B cell (primary cell): ENCODE measurements around the gene ENTREP3. TPM values are rescaled to one million over a fixed set of nuclear protein-coding genes. Genes with fewer than 3 reads are reported as not detected.

Source experiments
- ATAC-seq: fragments of 200-7000 bp; cut with Tn5 transposase; one replicate; pipeline ENCODE4 v1.10.0; 2021; ENCODE audit warnings: low read depth, mild to moderate bottlenecking, moderate number of reproducible peaks, moderate library complexity
- CTCF ChIA-PET: fragments of 350-600 bp; sonication (Branson Sonifier 250); formaldehyde crosslinking; loops from one replicate; lab custom pipeline; 2021; ENCODE audit warnings: antibody characterized with exemption, inconsistent platforms; lab: Charles Lee
- POLR2A ChIA-PET: fragments of 350-600 bp; sonication (Branson Sonifier 250); formaldehyde crosslinking; loops from one replicate; lab custom pipeline; 2021; ENCODE audit warnings: antibody characterized with exemption; lab: Charles Lee
- DNase-seq: peaks from one replicate; pipeline ENCODE4 v3.0.0; 2013
- H2AFZ ChIP-seq: 2 replicates; pipeline ENCODE4 v1.6.1; 2012; ENCODE audit warnings: mild to moderate bottlenecking, low read depth, low read length; ENCODE audit not compliant: insufficient read depth, poor library complexity, severe bottlenecking
- H3K27ac ChIP-seq, 2 donors: 1 replicate in 1 of 2; 2 replicates in 1 of 2; pipeline ENCODE4 v1.5.1; 2012 to 2013; ENCODE audit warnings: low read length in 2 of 2, mild to moderate bottlenecking in 2 of 2, moderate library complexity in 1 of 2
- H3K27me3 ChIP-seq, 4 experiments: fragments of 200-600 bp in 1 of 4; sonication (generic) in 1 of 4; replicated peaks in 1 of 4; 1 replicate in 2 of 4; 2 replicates in 2 of 4; pipeline versions ENCODE4 v1.6.1 to v1.7.0; 2013 to 2016; ENCODE audit warnings: low read length in 3 of 4, mild to moderate bottlenecking in 2 of 4, mixed read lengths in 1 of 4, moderate library complexity in 1 of 4; ENCODE audit not compliant: insufficient read depth in 4 of 4, control insufficient read depth in 3 of 4; ENCODE audit errors: control extremely low read depth in 1 of 4
- H3K36me3 ChIP-seq, 2 experiments: replicated peaks in 1 of 2; 1 replicate in 1 of 2; 2 replicates in 1 of 2; pipeline versions ENCODE4 v1.6.1 to v1.7.1; 2013; ENCODE audit warnings: low read length in 1 of 2; ENCODE audit not compliant: insufficient read depth in 2 of 2, control insufficient read depth in 1 of 2; ENCODE audit errors: control extremely low read depth in 1 of 2, extremely low read depth in 1 of 2
- H3K4me1 ChIP-seq, 2 donors: fragments of 200-600 bp in 1 of 2; sonication (generic) in 1 of 2; 1 replicate in 1 of 2; 2 replicates in 1 of 2; pipeline versions ENCODE4 v1.5.1 to v1.6.1; 2013 to 2017; ENCODE audit warnings: low read length in 2 of 2; ENCODE audit not compliant: control insufficient read depth in 2 of 2, insufficient read depth in 2 of 2
- H3K4me2 ChIP-seq: replicated peaks from 2 replicates; pipeline ENCODE3; 2012; ENCODE audit warnings: mild to moderate bottlenecking, low read depth, low read length; ENCODE audit not compliant: poor library complexity, severe bottlenecking
- H3K4me3 ChIP-seq, 5 experiments: fragments of 200-600 bp in 1 of 5; sonication (generic) in 1 of 5; 1 replicate in 3 of 5; 2 replicates in 2 of 5; pipeline versions ENCODE4 v1.5.1 to v1.7.0; 2011 to 2016; ENCODE audit warnings: low read length in 4 of 5, mild to moderate bottlenecking in 4 of 5, low read depth in 2 of 5, control low read depth in 1 of 5, moderate library complexity in 1 of 5; ENCODE audit not compliant: insufficient read depth in 1 of 5; ENCODE audit errors: control extremely low read depth in 1 of 5, extremely low read depth in 1 of 5
- H3K79me2 ChIP-seq: fragments of 200-600 bp; sonication (generic); one replicate; pipeline ENCODE4 v1.6.0; 2016; ENCODE audit warnings: low read length; ENCODE audit not compliant: control insufficient read depth, insufficient read depth
- H3K9ac ChIP-seq: fragments of 200-600 bp; sonication (generic); 2 replicates; pipeline ENCODE4 v1.6.1; 2017; ENCODE audit warnings: mild to moderate bottlenecking, low read length, moderate library complexity
- H3K9me3 ChIP-seq, 3 donors: one replicate each; pipeline versions ENCODE4 v1.6.1 to v1.7.1; 2013; ENCODE audit warnings: low read length in 2 of 3; ENCODE audit not compliant: control insufficient read depth in 2 of 3, insufficient read depth in 1 of 3; ENCODE audit errors: control extremely low read depth in 1 of 3
- H4K20me1 ChIP-seq: 2 replicates; pipeline ENCODE4 v1.6.0; 2012; ENCODE audit warnings: mild to moderate bottlenecking, low read length; ENCODE audit not compliant: insufficient read depth, control insufficient read depth, poor library complexity, severe bottlenecking
- H3K27ac Mint-ChIP-seq: one replicate; pipeline ENCODE4 v1.8.0; 2021; ENCODE audit warnings: mixed read lengths
- H3K27me3 Mint-ChIP-seq: one replicate; pipeline ENCODE4 v1.8.0; 2021; ENCODE audit warnings: mixed read lengths
- H3K4me1 Mint-ChIP-seq: one replicate; pipeline ENCODE4 v1.8.0; 2021; ENCODE audit warnings: mixed read lengths
- H3K4me3 Mint-ChIP-seq: one replicate; pipeline ENCODE4 v1.8.0; 2021; ENCODE audit warnings: mixed read lengths
- H3K9me3 Mint-ChIP-seq: one replicate; pipeline ENCODE4 v1.8.0; 2022; ENCODE audit warnings: mixed read lengths; ENCODE audit not compliant: insufficient read depth
- EZH2 ChIP-seq: IDR thresholded peaks from 2 replicates; pipeline ENCODE4 v1.6.1; 2012; ENCODE audit warnings: borderline replicate concordance, low read depth, mild to moderate bottlenecking, moderate library complexity, low read length; ENCODE audit not compliant: insufficient read depth, poor library complexity, severe bottlenecking
- WGBS: methylation state at CpG from one replicate; pipeline ENCODE4 v1.1.5; 2013; ENCODE audit warnings: missing lambda C conversion rate; ENCODE audit not compliant: insufficient coverage; 5-methylcytosine and 5-hydroxymethylcytosine counted together
- intact Hi-C: fragments of 100-400 bp; cut with micrococcal nuclease; formaldehyde crosslinking; loops from one replicate; pipeline ENCODE4 v1.10.0; 2022
- polyA plus RNA-seq: library from polyadenylated mRNA; depleted of rRNA; stranded (reverse); fragments of >200 nt; gene quantifications from 2 replicates; pipeline ENCODE4 v1.2.3, GENCODE V29; 2012
- total RNA-seq, 2 donors: library from RNA; stranded (reverse); fragments of 120-200 nt in 1 of 2; gene quantifications; 1 replicate in 1 of 2; 2 replicates in 1 of 2; pipeline versions ENCODE4 v1.2.3 to v1.2.4, GENCODE V29; 2013 to 2022
- TF ChIP-seq, protein P1 (sequence below): fragments of 200-600 bp; IDR thresholded peaks from one replicate; pipeline ENCODE4 v1.8.0; 2022; ENCODE audit warnings: antibody characterized with exemption, mild to moderate bottlenecking

The ENTREP3 gene
- total and polyA plus RNA-seq, 2 donors (not counting 1 experiment from before 2014, with no cell fraction given), result 7.6 to 15.2 TPM

DNA sequence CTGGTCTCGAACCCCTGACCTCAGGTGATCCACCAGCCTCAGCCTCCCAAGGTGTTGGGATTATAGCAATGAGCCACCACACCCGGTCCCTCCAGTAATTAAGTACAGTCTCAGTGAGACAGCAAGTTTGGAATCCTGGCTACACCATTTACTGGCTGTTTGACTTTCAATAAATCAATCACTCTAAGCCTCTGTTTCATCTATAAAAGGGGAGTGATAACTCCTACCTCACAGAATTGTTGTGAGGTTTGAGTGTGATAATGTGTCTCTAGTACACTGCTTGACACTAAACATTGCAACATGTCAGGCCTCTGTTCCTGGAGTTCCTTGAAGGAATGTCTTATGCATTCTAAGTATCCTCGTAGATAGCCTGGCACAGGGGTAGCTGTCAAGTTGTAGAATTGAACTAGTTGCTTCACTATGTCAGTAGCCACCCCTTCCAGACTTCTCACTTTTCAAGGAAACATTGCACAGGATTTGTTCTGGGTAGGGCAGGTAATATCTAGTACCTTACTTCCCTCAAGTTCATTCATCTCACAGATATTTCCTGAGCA, 12.4 kb downstream of the ENTREP3 start:
- H3K27ac Mint-ChIP-seq, result peak overlapping the region; percentile 96
- H3K27me3 Mint-ChIP-seq, result peaks cover 4% of the 10 kb centered on the region
- ChIA-PET POLR2A (interaction anchor here (1.3 kb wide), 1 partner anchor 34 kb away, joined by 3 read pairs; the partner anchor contains the start of gene MTX1), CTCF (interaction anchor here (0.6 to 1.5 kb wide), 6 partner anchors 19 to 381 kb away, joined by 3 to 5 read pairs (median 3); partner anchors contain the start of genes MTX1 and SCAMP3)
- 100% methylated on average over 1 of the region's 3 CpGs for WGBS
- peaks cover 33% of the 10 kb centered on the region for H3K4me1 Mint-ChIP-seq
- no peak for ATAC-seq
- no peak overlapping the region for H3K9ac ChIP-seq
- peaks cover 0 to 4% (median 2%) of the 10 kb centered on the region in 3 donors for H3K9me3 ChIP-seq
- peak overlapping the region; percentile 78 for H2AFZ ChIP-seq
- peaks cover 0 to 2% of the 10 kb centered on the region in 2 experiments for H3K36me3 ChIP-seq
- H3K79me2 ChIP-seq, result peaks cover 9% of the 10 kb centered on the region
- H3K4me1 ChIP-seq, result peaks cover 27 to 36% of the 10 kb centered on the region in 2 donors
- no peak for TF ChIP-seq EZH2
- TF ChIP-seq, protein P1, sequence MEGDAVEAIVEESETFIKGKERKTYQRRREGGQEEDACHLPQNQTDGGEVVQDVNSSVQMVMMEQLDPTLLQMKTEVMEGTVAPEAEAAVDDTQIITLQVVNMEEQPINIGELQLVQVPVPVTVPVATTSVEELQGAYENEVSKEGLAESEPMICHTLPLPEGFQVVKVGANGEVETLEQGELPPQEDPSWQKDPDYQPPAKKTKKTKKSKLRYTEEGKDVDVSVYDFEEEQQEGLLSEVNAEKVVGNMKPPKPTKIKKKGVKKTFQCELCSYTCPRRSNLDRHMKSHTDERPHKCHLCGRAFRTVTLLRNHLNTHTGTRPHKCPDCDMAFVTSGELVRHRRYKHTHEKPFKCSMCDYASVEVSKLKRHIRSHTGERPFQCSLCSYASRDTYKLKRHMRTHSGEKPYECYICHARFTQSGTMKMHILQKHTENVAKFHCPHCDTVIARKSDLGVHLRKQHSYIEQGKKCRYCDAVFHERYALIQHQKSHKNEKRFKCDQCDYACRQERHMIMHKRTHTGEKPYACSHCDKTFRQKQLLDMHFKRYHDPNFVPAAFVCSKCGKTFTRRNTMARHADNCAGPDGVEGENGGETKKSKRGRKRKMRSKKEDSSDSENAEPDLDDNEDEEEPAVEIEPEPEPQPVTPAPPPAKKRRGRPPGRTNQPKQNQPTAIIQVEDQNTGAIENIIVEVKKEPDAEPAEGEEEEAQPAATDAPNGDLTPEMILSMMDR, result no peak
- H3K27ac ChIP-seq, result no peak overlapping the region
- peak overlapping the region; percentile 82 for H3K4me3 Mint-ChIP-seq
- H4K20me1 ChIP-seq, result no peaks in the 10 kb centered on the region
- H3K4me2 ChIP-seq, result peak overlapping the region; percentile 87
- no peaks in the 10 kb centered on the region for H3K9me3 Mint-ChIP-seq
- intact Hi-C loops, result loop anchor here (5.0 kb wide), 2 partner anchors 34 to 71 kb away; partner anchors contain the start of genes HCN3, KRTCAP2 and TRIM46
- H3K4me3 ChIP-seq, result no peak overlapping the region
- DNase-seq, result no peak
- no peaks in the 10 kb centered on the region for H3K27me3 ChIP-seq

DNA sequence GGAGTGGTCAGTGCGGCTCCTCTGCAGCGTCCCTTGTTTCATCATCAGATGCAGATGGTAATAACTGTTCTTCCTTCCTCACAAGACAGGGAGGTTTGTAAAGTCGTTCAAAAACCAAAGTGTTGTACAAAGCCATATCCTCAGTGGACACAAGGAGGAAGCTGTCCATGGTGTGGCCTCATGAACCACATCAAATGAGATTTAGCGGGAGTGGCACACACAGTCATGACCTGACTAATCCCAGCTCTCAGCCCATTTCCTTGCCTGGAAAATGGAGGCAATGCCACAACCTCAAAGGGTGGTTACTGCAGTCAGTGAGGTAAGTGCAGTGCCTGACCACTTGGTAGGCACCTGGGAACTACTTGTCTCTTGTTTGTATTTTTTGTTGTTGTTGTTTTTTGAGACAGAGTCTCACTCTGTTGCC, 13.4 kb downstream of the ENTREP3 start:
- no peak for DNase-seq
- peak overlapping the region; percentile 27 for H3K4me3 Mint-ChIP-seq
- no peak overlapping the region for H3K27ac ChIP-seq
- peak overlapping the region; percentile 22 for H3K27ac Mint-ChIP-seq
- H3K4me3 ChIP-seq, result no peak overlapping the region
- no peaks in the 10 kb centered on the region for H3K9me3 Mint-ChIP-seq
- H3K9me3 ChIP-seq, result peaks cover 0 to 4% (median 2%) of the 10 kb centered on the region in 3 donors
- H2AFZ ChIP-seq, result no peak overlapping the region
- peaks cover 33% of the 10 kb centered on the region for H3K4me1 Mint-ChIP-seq
- intact Hi-C loops, result loop anchor here (1.0 to 5.0 kb wide), 3 partner anchors 15 to 70 kb away; partner anchors contain the start of genes HCN3, KRTCAP2 and TRIM46
- ChIA-PET POLR2A (interaction anchor here (0.7 kb wide), 1 partner anchor 19 kb away, joined by 4 read pairs; no protein-coding TSS in a partner anchor), CTCF (interaction anchor here (1.0 to 2.1 kb wide), 5 partner anchors 9 to 150 kb away, joined by 3 to 18 read pairs (median 4); partner anchors contain the start of gene SCAMP3)
- peak overlapping the region; percentile 78 for H3K4me2 ChIP-seq
- H3K27me3 ChIP-seq, result no peaks in the 10 kb centered on the region
- H3K4me1 ChIP-seq, result peaks cover 27 to 36% of the 10 kb centered on the region in 2 donors
- WGBS, result 100% methylated on average over 1 of the region's 4 CpGs
- H3K27me3 Mint-ChIP-seq, result peaks cover 4% of the 10 kb centered on the region
- H3K9ac ChIP-seq, result no peak overlapping the region
- H3K36me3 ChIP-seq, result peaks cover 0 to 11% of the 10 kb centered on the region in 2 experiments
- ATAC-seq, result no peak
- H3K79me2 ChIP-seq, result peaks cover 9% of the 10 kb centered on the region
- no peaks in the 10 kb centered on the region for H4K20me1 ChIP-seq
- TF ChIP-seq EZH2, result no peak
- TF ChIP-seq, protein P1, result no peak
